ENCODE data around the gene MYL6B. TPM values are rescaled to one million over a fixed set of nuclear protein-coding genes. Genes with fewer than 3 reads are reported as not detected.

Gene MYL6B
- polyA plus RNA-seq, 1 donor (not counting 4 experiments of a cell fraction or from before 2014, with no cell fraction given): 44.9 TPM

DNA sequence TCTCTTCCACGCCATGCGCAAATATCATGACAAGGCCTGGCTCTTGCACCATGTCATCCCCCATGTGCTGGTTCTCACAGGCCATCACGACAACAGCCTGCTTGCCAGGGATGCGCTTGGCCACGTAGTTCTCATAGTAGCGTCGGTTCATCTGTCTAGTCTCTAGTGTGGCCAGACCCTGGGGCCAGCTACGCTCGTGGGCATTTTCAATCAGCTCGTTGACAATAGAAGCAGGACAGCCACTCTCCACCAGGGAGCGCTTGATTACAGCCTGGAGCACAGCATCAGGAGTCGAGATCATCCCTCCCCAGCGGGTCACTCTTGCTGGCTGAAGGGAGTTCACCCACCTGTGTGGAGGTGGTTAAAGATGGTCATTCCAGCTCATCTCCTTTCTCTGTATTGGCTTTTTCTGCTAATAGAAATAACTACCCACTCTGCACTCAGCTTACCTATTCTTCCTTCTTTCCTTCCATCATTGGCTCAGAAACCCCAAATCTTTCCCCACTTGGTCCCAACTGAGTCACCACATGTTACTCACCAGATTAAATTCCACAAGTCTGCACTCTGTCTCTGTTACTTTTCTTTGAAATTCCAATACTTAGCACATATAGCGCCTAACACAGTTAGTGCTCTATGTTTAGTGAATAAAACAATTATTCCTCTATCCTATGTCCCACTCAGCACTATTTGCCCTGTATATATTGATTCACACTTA, 54.2 kb downstream of the MYL6B start:
- no peak for TF ChIP-seq EZH2 (IDR thresholded peaks at IDR 0.05; ENCODE audit: low read length)
- TF ChIP-seq, protein P1, sequence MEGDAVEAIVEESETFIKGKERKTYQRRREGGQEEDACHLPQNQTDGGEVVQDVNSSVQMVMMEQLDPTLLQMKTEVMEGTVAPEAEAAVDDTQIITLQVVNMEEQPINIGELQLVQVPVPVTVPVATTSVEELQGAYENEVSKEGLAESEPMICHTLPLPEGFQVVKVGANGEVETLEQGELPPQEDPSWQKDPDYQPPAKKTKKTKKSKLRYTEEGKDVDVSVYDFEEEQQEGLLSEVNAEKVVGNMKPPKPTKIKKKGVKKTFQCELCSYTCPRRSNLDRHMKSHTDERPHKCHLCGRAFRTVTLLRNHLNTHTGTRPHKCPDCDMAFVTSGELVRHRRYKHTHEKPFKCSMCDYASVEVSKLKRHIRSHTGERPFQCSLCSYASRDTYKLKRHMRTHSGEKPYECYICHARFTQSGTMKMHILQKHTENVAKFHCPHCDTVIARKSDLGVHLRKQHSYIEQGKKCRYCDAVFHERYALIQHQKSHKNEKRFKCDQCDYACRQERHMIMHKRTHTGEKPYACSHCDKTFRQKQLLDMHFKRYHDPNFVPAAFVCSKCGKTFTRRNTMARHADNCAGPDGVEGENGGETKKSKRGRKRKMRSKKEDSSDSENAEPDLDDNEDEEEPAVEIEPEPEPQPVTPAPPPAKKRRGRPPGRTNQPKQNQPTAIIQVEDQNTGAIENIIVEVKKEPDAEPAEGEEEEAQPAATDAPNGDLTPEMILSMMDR (optimal IDR thresholded peaks at IDR 0.05 in 1 of 3, IDR thresholded peaks at IDR 0.05 in 1 of 3, conservative IDR thresholded peaks at IDR 0.05 in 1 of 3; ENCODE audit: extremely low read depth in 1 of 3, insufficient read depth in 2 of 3, low read length in 3 of 3): peak; percentile 68 to 78 (median 71)
- no peaks in the 10 kb centered on the region for H3K9me1 ChIP-seq (ENCODE audit: control insufficient read depth, extremely low read depth, insufficient read depth, low read length)
- FAIRE-seq (no peak), DNase-seq (ENCODE audit: low read depth, low spot score) (no peak)
- no peaks in the 10 kb centered on the region for H3K79me2 ChIP-seq (ENCODE audit: control insufficient read depth, insufficient read depth, low read length)
- H3K4me1 ChIP-seq (ENCODE audit: control insufficient read depth, extremely low read depth, insufficient read depth, low read length): no peaks in the 10 kb centered on the region
- dilution Hi-C loops (cut with MboI; ENCODE audit: extremely low pct_ligation_motif_present, low sequenced_read_pairs): no loop called here
- no peaks in the 10 kb centered on the region for H3K9me3 ChIP-seq (ENCODE audit: control insufficient read depth, low read depth, low read length)
- H2AFZ ChIP-seq (ENCODE audit: control insufficient read depth, low read length): no peak overlapping the region
- no peak overlapping the region for H3K27ac ChIP-seq (ENCODE audit: control insufficient read depth, insufficient read depth, low read length)
- no peak overlapping the region for H3K4me3 ChIP-seq (ENCODE audit: control insufficient read depth in 2 of 3, extremely low read depth in 1 of 3, insufficient read depth in 2 of 3, low read depth in 1 of 3, low read length in 3 of 3)
- peaks cover 26 to 43% of the 10 kb centered on the region in 2 experiments for H3K36me3 ChIP-seq (ENCODE audit: control insufficient read depth in 2 of 2, extremely low read depth in 1 of 2, insufficient read depth in 2 of 2, low read length in 2 of 2)
- no peak overlapping the region for H3K4me2 ChIP-seq (ENCODE audit: control insufficient read depth, extremely low read depth, insufficient read depth, low read depth, low read length)
- H3K27me3 ChIP-seq (ENCODE audit: control insufficient read depth, extremely low read depth, insufficient read depth, low read length): no peaks in the 10 kb centered on the region
- H3K9ac ChIP-seq (ENCODE audit: control insufficient read depth, extremely low read depth, insufficient read depth, low read length): no peak overlapping the region
- H4K20me1 ChIP-seq (ENCODE audit: control insufficient read depth, extremely low read depth, insufficient read depth, low read length): no peaks in the 10 kb centered on the region

Other genes starting within 250 kb of the MYL6B start
- 43.6 to 63.4 TPM (median 61.6 TPM) in 3 replicates for gene PYM1, start 224.7 kb upstream of the MYL6B start, polyA plus RNA-seq
- gene DGKA, start 221.4 kb upstream of the MYL6B start, polyA plus RNA-seq: 161 to 263 TPM (median 174 TPM) in 3 replicates
- gene PMEL, start 186.5 kb upstream of the MYL6B start, polyA plus RNA-seq: 1.3 to 2.1 TPM (median 1.4 TPM) in 3 replicates
- gene CDK2, start 185.8 kb upstream of the MYL6B start, polyA plus RNA-seq: 34.3 to 49.3 TPM (median 47.3 TPM) in 3 replicates
- 132 to 162 TPM (median 138 TPM) in 3 replicates for gene RAB5B, start 178.5 kb upstream of the MYL6B start, polyA plus RNA-seq
- 9.0 to 10.8 TPM (median 9.4 TPM) in 3 replicates for gene SUOX, start 155.3 kb upstream of the MYL6B start, polyA plus RNA-seq
- 0.97 to 1.8 TPM (median 1.1 TPM) in 3 replicates for gene IKZF4, start 131.5 kb upstream of the MYL6B start, polyA plus RNA-seq
- 663 to 1,841 TPM (median 663 TPM) in 3 replicates for gene RPS26, start 110.7 kb upstream of the MYL6B start, polyA plus RNA-seq
- 13.6 to 19.8 TPM (median 16.4 TPM) in 3 replicates for gene ERBB3, start 72.4 kb upstream of the MYL6B start, polyA plus RNA-seq
- 247 to 505 TPM (median 480 TPM) in 3 replicates for gene PA2G4, start 48.0 kb upstream of the MYL6B start, polyA plus RNA-seq
- gene RPL41, start 36.0 kb upstream of the MYL6B start, polyA plus RNA-seq: 7,566 to 10,481 TPM (median 10,062 TPM) in 3 replicates
- 0.81 to 1.0 TPM (median 0.85 TPM) in 3 replicates for gene ZC3H10, start 34.3 kb upstream of the MYL6B start, polyA plus RNA-seq
- gene ESYT1, start 24.3 kb upstream of the MYL6B start, polyA plus RNA-seq: 140 to 205 TPM (median 141 TPM) in 3 replicates
- gene MYL6, start 5.8 kb downstream of the MYL6B start, polyA plus RNA-seq: 3,666 to 4,542 TPM (median 4,521 TPM) in 3 replicates
- 23.3 to 37.6 TPM (median 32.5 TPM) in 3 replicates for gene SMARCC2, start 36.9 kb downstream of the MYL6B start, polyA plus RNA-seq
- gene RNF41, start 69.3 kb downstream of the MYL6B start, polyA plus RNA-seq: 42.2 to 62.0 TPM (median 49.7 TPM) in 3 replicates
- 45.6 to 53.5 TPM (median 53.0 TPM) in 3 replicates for gene NABP2, start 71.8 kb downstream of the MYL6B start, polyA plus RNA-seq
- 0.09 TPM in 1 of 3 replicates, not detected in the others for gene SLC39A5, start 77.5 kb downstream of the MYL6B start, polyA plus RNA-seq
- 14.0 to 21.0 TPM (median 15.2 TPM) in 3 replicates for gene ANKRD52, start 105.8 kb downstream of the MYL6B start, polyA plus RNA-seq
- gene COQ10A, start 114.4 kb downstream of the MYL6B start, polyA plus RNA-seq: 7.5 to 12.1 TPM (median 11.6 TPM) in 3 replicates
- gene CS, start 147.7 kb downstream of the MYL6B start, polyA plus RNA-seq: 54.3 to 197 TPM (median 105 TPM) in 3 replicates
- gene CNPY2, start 163.4 kb downstream of the MYL6B start, polyA plus RNA-seq: 122 to 162 TPM (median 160 TPM) in 3 replicates
- gene PAN2, start 181.4 kb downstream of the MYL6B start, polyA plus RNA-seq: 20.0 to 26.3 TPM (median 26.2 TPM) in 3 replicates
- gene IL23A, start 186.3 kb downstream of the MYL6B start, polyA plus RNA-seq: 0.68 to 1.6 TPM (median 1.5 TPM) in 3 replicates
- 95.8 to 120 TPM (median 109 TPM) in 3 replicates for gene STAT2, start 207.5 kb downstream of the MYL6B start, polyA plus RNA-seq
- gene APOF, start 210.3 kb downstream of the MYL6B start, polyA plus RNA-seq: not detected in 3 replicates

All from keratinocyte (primary cell).